Skeletal muscle cell (primary cell): ENCODE data around the gene KCNJ12.
"Not testable (repeated sequence)": the region's sequence is repeated elsewhere in the genome, so short reads cannot be mapped to it uniquely, and the experiment has no call there.

Experiments
- DNase-seq: peaks from one replicate; pipeline ENCODE4 v3.0.0-alpha.2; 2010; ENCODE audit warnings: low read depth
- H3K4me3 ChIP-seq: 2 replicates; pipeline ENCODE4 v1.5.1; 2011; ENCODE audit warnings: low read depth, mild to moderate bottlenecking, control low read depth, low read length, moderate library complexity

The KCNJ12 gene

GRCh38 chr17:21414616-21415015 lies 38.5 kb downstream of the KCNJ12 start:
- H3K4me3 ChIP-seq, DNase-seq: not testable (repeated sequence)

GRCh38 chr17:21415166-21415990 lies 39.2 kb downstream of the KCNJ12 start:
- H3K4me3 ChIP-seq, DNase-seq: not testable (repeated sequence)

- not testable (repeated sequence) for H3K4me3 ChIP-seq, DNase-seq
Observed at GRCh38 chr17:21416471-21416981, 40.4 kb downstream of the KCNJ12 start.

GRCh38 chr17:21417349-21417748 lies 41.2 kb downstream of the KCNJ12 start:
- not testable (repeated sequence) for DNase-seq, H3K4me3 ChIP-seq

- H3K4me3 ChIP-seq: no peak overlapping the region
- DNase-seq: no peak
Observed at GRCh38 chr17:21417921-21418320, 41.8 kb downstream of the KCNJ12 start.

GRCh38 chr17:21418446-21419298 lies 42.5 kb downstream of the KCNJ12 start:
- H3K4me3 ChIP-seq: no peak overlapping the region
- DNase-seq: no peak

- DNase-seq: no peak
Observed at GRCh38 chr17:21419299-21420239, 43.4 kb downstream of the KCNJ12 start.

GRCh38 chr17:21420503-21421090 lies 44.4 kb downstream of the KCNJ12 start:
- H3K4me3 ChIP-seq, DNase-seq: not testable (repeated sequence)

More at GRCh38 chr17:21419299-21420239, 43.4 kb downstream of the KCNJ12 start:
- no peak overlapping the region for H3K4me3 ChIP-seq

- not testable (repeated sequence) for DNase-seq, H3K4me3 ChIP-seq
Observed at GRCh38 chr17:21421421-21422310, 45.5 kb downstream of the KCNJ12 start.

- not testable (repeated sequence) for H3K4me3 ChIP-seq, DNase-seq
Observed at GRCh38 chr17:21422311-21423189, 46.4 kb downstream of the KCNJ12 start.

GRCh38 chr17:21423190-21423493 lies 47.0 kb downstream of the KCNJ12 start:
- not testable (repeated sequence) for H3K4me3 ChIP-seq

GRCh38 chr17:21424697-21425096 lies 48.5 kb downstream of the KCNJ12 start:
- DNase-seq, H3K4me3 ChIP-seq: not testable (repeated sequence)

More at GRCh38 chr17:21423190-21423493, 47.0 kb downstream of the KCNJ12 start:
- not testable (repeated sequence) for DNase-seq

- DNase-seq: no peak
- no peak overlapping the region for H3K4me3 ChIP-seq
Observed at GRCh38 chr17:21425321-21425720, 49.2 kb downstream of the KCNJ12 start.

GRCh38 chr17:21425736-21426135 lies 49.6 kb downstream of the KCNJ12 start:
- no peak for DNase-seq
- H3K4me3 ChIP-seq: no peak overlapping the region

- not testable (repeated sequence) for DNase-seq, H3K4me3 ChIP-seq
Observed at GRCh38 chr17:21426246-21426645, 50.1 kb downstream of the KCNJ12 start.

GRCh38 chr17:21426876-21427275 lies 50.7 kb downstream of the KCNJ12 start:
- not testable (repeated sequence) for DNase-seq, H3K4me3 ChIP-seq

- not testable (repeated sequence) for H3K4me3 ChIP-seq, DNase-seq
Observed at GRCh38 chr17:21427727-21428126, 51.6 kb downstream of the KCNJ12 start.
